GM12873 (cell line): ENCODE measurements around the gene COMTD1.

Source experiments
- CTCF ChIP-seq: IDR thresholded peaks from 2 replicates; pipeline ENCODE4 v1.5.1; 2012; ENCODE audit warnings: low read depth, mild to moderate bottlenecking, moderate library complexity, low read length, control low read depth; ENCODE audit not compliant: insufficient read depth; ENCODE audit errors: missing control alignments

Gene COMTD1

GRCh38 chr10:75203724-75204123 is 32.0 kb downstream of the COMTD1 start:
- no peak for TF ChIP-seq CTCF

- no peak for TF ChIP-seq CTCF
Observed at GRCh38 chr10:75202321-75203045, 33.3 kb downstream of the COMTD1 start.

- TF ChIP-seq CTCF: no peak
Observed at GRCh38 chr10:75201793-75202307, 33.9 kb downstream of the COMTD1 start.

- TF ChIP-seq CTCF: no peak
Observed at GRCh38 chr10:75197906-75198305, 37.9 kb downstream of the COMTD1 start.

- TF ChIP-seq CTCF: no peak
Observed at GRCh38 chr10:75197066-75197465, 38.7 kb downstream of the COMTD1 start.

GRCh38 chr10:75195035-75195763 is 40.6 kb downstream of the COMTD1 start:
- no peak for TF ChIP-seq CTCF

GRCh38 chr10:75191821-75192568 is 43.8 kb downstream of the COMTD1 start:
- no peak for TF ChIP-seq CTCF
